NB4 (cell line): ENCODE results near the gene CILP2.

Source experiments
- DNase-seq: peaks from one replicate; pipeline ENCODE4 v3.0.0; 2010; ENCODE audit warnings: low read depth
- H3K4me3 ChIP-seq: one replicate; pipeline ENCODE4 v1.5.1; 2011; ENCODE audit warnings: mild to moderate bottlenecking, low read depth, low read length, moderate library complexity
- MYC ChIP-seq: IDR thresholded peaks from 2 replicates; pipeline ENCODE4 v1.6.1; 2011; ENCODE audit warnings: low read depth, low read length
- POLR2A ChIP-seq: IDR thresholded peaks from 2 replicates; pipeline ENCODE4 v1.6.1; 2011; ENCODE audit warnings: mild to moderate bottlenecking; ENCODE audit not compliant: insufficient read length; ENCODE audit errors: extremely low read depth
- TF ChIP-seq, protein P1 (sequence below): IDR thresholded peaks from one replicate; pipeline ENCODE4 v1.5.1; 2012; ENCODE audit warnings: low read depth, low read length
- TF ChIP-seq, protein P2 (sequence below): IDR thresholded peaks from 2 replicates; pipeline ENCODE4 v1.6.1; 2011; ENCODE audit warnings: low read depth, low read length

Gene CILP2

DNA sequence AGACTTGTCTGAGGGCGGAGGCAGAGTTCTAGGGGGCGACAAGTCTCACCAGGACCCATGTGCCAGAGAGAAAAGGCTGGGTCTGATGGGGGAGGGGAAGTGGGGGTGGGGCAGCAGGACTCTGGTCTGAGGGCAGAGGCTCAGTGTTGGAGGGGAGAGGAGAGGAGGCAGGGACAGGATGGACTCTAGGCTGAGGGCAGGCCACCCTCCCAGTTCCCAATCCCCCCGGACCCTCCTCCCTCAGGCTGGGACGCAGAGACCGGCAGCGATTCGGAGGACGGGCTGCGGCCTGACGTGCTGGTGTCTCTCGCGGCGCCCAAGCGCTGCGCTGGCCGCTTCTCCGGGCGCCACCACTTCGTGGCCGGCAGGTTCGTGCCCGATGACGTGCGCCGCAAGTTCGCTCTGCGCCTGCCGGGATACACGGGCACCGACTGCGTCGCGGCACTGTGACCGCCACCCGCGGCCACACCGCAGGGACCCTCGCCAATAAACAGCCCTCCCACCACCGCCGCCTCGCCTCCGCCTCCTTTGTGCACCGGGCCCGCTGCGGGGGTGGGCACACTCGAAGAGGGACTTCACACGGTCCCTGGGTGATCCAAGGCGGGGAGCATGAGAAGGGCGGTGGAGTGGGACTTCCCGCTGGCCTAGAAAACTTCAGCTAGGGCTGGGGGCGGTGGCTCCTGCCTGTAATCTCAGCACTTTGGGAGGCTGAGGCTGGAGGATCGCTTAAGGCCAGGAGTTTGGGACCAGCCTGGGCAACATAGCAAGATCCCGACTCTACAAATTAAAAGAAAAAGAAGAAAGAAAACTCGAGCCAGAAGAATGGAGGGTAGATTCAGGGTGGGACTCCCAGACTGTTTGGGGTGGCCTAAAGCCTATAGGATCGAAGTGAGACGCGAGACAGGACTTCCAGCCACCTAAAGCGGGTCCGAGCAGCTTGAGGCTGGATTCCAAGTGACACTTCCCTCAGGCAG lies 703 bp upstream of the CILP2 start:
- H3K4me3 ChIP-seq = no peak overlapping the region
- no peak for DNase-seq
- TF ChIP-seq MYC = no peak
- no peak for TF ChIP-seq POLR2A
- TF ChIP-seq, protein P1, sequence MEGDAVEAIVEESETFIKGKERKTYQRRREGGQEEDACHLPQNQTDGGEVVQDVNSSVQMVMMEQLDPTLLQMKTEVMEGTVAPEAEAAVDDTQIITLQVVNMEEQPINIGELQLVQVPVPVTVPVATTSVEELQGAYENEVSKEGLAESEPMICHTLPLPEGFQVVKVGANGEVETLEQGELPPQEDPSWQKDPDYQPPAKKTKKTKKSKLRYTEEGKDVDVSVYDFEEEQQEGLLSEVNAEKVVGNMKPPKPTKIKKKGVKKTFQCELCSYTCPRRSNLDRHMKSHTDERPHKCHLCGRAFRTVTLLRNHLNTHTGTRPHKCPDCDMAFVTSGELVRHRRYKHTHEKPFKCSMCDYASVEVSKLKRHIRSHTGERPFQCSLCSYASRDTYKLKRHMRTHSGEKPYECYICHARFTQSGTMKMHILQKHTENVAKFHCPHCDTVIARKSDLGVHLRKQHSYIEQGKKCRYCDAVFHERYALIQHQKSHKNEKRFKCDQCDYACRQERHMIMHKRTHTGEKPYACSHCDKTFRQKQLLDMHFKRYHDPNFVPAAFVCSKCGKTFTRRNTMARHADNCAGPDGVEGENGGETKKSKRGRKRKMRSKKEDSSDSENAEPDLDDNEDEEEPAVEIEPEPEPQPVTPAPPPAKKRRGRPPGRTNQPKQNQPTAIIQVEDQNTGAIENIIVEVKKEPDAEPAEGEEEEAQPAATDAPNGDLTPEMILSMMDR = no peak
- TF ChIP-seq, protein P2, sequence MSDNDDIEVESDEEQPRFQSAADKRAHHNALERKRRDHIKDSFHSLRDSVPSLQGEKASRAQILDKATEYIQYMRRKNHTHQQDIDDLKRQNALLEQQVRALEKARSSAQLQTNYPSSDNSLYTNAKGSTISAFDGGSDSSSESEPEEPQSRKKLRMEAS = no peak

DNA sequence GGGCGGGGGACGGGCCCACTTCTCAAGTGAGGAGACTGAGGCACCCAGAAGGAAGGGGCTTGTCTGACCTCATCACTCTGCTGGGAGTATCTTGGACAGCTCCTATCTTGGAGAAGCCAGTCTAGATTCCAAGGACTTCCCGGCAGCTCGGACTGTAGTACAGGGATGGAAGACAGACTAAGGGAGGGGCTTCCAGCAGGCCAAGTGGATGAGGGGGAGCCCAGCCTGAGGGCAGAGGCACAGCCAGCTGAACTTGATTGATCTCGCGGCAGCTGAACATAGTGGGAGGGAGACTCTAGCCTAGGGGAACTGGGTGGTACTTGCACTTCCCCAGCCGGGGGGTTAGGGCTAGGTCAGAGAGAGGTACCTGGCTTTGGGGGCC lies 711 bp downstream of the CILP2 start:
- no peak overlapping the region for H3K4me3 ChIP-seq
- DNase-seq = peak; percentile 21
- TF ChIP-seq MYC (no peak), POLR2A (no peak)
- TF ChIP-seq, protein P2 = no peak
- TF ChIP-seq, protein P1 = no peak

DNA sequence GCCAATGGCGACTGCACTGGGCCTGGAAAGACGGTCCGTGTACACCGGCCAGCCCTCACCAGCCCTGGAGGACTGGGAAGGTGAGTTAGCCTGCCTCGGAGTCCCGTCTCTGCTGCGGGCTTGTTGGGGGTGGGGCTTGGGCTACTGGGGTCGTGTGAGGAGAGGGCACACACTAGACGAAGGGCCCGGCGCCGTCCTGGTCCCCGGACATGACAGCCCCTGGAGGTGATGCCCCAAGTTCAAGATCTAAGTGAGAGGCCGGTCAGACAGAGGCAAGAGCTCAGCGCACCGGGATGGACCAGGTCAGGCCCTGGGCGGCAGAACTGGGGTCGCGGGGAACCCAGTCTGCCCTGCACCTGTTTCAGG lies 1.6 kb downstream of the CILP2 start:
- TF ChIP-seq, protein P1 = no peak
- TF ChIP-seq, protein P2 = no peak
- no peak for TF ChIP-seq MYC
- no peak for TF ChIP-seq POLR2A
- no peak for DNase-seq
- no peak overlapping the region for H3K4me3 ChIP-seq

DNA sequence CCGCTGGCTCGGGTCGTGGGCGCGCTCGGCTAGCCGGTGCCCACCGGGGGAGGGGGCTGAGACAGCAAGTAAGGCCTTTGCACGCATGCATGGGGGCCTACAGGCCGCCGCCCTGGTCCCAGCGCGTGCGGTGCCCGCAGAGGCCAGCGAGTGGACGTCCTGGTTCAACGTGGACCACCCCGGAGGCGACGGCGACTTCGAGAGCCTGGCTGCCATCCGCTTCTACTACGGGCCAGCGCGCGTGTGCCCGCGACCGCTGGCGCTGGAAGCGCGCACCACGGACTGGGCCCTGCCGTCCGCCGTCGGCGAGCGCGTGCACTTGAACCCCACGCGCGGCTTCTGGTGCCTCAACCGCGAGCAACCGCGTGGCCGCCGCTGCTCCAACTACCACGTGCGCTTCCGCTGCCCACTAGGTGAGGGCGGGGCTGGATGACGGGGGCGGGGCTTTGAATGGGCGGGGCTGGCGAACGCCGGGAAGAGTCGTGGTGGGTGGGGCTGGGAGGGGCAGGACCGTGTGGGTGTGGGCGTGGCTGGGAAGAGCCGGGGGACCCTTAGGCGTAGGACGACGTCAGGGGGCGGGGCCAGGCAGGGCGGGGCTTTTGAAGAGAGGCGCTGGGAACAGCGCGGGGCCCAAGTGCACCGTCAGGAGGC lies 2.1 kb downstream of the CILP2 start:
- no peak for DNase-seq
- TF ChIP-seq, protein P1 = no peak
- TF ChIP-seq POLR2A (no peak), MYC (no peak)
- TF ChIP-seq, protein P2 = no peak
- H3K4me3 ChIP-seq = no peak overlapping the region

DNA sequence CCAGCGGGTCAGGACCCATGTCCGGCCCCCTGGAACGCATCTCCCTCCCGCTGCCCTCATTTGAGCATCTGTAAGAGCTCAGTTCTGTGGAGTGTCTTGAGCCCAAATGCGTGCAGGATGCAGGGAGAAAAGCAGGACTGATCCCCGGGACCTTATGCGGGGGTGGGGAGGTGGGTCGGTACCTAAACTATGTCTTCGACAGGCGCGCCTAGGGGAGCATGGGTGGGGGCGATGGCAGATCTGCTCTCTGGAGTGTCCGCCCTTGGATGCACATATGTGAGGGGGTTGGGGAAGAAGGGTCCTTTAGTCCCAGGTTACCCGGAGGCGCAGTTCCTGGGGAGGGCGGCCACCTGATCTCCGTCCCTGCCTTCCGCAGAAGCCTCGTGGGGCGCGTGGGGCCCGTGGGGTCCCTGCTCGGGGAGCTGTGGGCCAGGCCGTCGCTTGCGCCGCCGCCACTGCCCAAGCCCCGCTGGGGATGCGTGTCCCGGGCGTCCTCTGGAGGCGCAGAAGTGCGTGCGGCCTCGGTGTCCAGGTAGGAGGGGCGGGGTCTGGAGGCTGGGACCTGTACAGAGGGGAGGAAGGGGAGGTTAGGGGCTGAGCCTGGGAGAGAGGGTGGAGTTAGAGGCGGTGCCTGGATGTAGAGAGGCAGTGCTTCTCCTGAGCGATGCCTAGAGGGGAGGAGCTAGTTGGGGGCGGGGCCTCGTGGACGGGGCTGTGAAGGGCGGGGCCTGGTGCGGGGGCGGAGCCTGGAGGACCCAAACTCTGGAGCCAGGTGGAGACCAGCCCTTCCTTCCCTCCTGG lies 2.9 kb downstream of the CILP2 start:
- DNase-seq = peak; percentile 71
- TF ChIP-seq MYC (no peak), POLR2A (no peak)
- TF ChIP-seq, protein P1 = no peak
- TF ChIP-seq, protein P2 = no peak
- no peak overlapping the region for H3K4me3 ChIP-seq
